Measurements from ENCODE around the gene CES5A.

CES5A gene

DNA sequence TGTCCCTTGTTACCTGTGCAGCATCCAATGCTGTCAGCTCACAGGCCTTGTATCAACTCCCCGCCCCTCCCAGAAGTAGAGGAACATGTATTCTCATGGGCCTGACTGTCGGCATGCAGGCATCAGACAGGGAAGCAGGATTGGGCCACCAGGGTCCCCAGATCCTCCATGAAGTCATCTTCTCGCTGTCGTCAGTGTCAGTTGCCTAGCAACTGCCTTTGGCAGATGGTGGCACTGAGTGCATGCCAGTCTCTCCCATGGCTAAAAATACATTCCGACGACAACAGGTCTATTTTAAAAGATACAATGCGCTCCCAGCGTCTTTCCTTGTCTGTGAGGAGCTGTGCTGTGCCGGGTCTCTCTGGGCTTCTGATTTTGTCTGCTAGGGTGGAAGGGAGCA is 36.8 kb upstream of the CES5A start:
- no peak for TF ChIP-seq CTCF (IDR thresholded peaks at IDR 0.05; ENCODE audit: low read depth, low read length)
- no peak for DNase-seq (ENCODE audit: extremely low read depth, low read depth)

GRCh38 chr16:55911616-55912015 is 36.4 kb upstream of the CES5A start:
- TF ChIP-seq CTCF (IDR thresholded peaks at IDR 0.05; ENCODE audit: low read depth, low read length) = no peak
- no peak for DNase-seq (ENCODE audit: extremely low read depth, low read depth)

DNA sequence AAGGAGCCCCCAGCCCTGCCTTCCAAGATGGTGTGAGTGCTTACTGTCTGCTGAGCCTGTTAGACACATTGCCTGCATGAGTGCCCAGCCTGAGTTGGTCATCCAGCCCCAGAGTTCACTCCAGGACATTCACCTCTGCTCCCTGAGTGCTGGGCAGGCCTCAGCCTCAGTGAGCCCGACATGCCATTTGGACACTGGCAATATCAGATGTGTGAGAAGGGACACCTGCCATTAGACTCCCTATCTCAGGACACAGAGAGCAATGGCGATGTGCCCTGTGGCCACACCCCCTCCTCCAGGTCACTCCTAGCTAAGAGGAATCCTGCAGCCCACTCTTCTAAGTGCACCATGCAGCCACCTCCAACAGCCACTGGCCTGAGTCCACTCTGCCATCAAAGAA is 34.7 kb upstream of the CES5A start:
- no peak for TF ChIP-seq CTCF (IDR thresholded peaks at IDR 0.05; ENCODE audit: low read depth, low read length)
- DNase-seq (ENCODE audit: extremely low read depth, low read depth) = no peak

DNA sequence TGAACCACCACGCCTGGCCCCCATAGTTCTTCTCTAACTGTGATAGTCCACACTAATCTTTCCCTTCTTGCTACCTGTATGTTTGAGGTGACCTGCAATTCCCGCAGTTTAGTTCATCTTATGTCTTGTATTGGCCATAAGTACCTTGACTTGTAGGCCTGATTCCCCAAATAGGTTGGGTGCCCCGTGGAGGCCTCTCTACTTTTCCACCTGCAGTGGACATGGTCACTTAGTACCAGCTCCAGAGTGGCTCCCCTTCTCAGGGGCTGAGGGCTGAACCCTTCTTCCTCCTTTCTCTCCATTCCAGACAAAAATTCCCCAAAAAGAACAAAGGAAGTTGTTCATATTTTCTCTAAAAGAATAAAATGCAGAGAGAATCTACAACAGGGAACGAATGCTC is 33.5 kb upstream of the CES5A start:
- TF ChIP-seq CTCF (IDR thresholded peaks at IDR 0.05; ENCODE audit: low read depth, low read length) = no peak
- DNase-seq (ENCODE audit: extremely low read depth, low read depth) = no peak

DNA sequence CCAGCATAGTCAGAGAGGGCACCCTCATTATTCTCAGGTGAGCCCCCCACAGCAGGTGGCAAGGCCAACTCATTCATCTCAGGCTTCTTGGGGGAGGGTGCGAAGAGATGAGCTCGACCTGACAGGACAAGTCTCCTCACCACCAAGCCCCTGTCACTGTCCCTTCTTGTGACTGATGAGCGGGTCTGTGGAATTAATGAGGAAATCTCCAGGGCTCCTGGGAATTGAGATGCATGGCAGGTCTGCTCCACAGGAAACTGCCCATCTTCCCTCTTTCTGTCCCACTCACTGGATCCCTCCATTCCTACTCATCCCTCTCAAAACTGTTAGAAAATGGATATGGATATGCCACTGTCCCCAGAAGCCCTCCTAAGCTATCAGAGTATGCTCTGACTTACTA is 32.5 kb upstream of the CES5A start:
- DNase-seq (ENCODE audit: extremely low read depth, low read depth) = no peak
- no peak for TF ChIP-seq CTCF (IDR thresholded peaks at IDR 0.05; ENCODE audit: low read depth, low read length)

DNA sequence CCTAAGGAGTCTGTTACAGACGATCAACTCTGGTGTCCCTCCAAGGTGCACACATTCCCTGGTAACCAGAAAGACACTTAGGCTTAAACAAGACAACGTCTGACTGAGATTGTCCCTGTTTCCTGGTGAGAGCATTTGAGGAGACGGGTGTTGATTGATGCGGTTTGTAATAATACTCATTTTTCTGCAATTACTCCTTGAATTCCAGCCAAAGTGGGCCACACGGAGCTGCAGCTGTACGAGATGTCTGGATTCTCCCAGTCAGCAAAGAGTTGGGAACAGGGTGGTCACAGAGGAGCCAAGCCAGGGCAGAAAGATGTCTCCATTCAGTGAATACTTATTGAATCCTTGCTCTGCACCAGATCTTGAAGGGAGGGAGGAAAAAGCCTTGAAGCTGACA is 30.9 kb upstream of the CES5A start:
- TF ChIP-seq CTCF (IDR thresholded peaks at IDR 0.05; ENCODE audit: low read depth, low read length) = no peak
- DNase-seq (ENCODE audit: extremely low read depth, low read depth) = no peak

DNA sequence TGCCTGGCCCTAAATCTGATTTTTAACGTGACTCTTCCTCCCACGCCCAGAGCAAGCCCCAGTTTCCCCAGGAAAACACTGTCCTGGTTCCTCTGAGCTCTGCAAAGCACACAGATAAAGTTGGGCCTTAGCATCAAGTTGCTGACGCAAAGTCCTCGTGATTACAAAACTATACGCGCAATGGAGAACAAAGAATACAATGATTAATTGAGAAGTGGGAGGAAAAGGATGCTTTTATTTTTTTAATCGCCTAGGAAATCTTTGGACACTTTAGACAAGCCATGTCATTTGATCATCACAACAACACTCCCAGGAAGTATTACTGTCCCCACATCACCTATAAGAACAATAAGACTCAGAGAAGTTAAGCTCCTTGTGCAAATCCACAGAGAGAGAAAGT is 30.5 kb upstream of the CES5A start:
- DNase-seq (ENCODE audit: extremely low read depth, low read depth) = no peak
- no peak for TF ChIP-seq CTCF (IDR thresholded peaks at IDR 0.05; ENCODE audit: low read depth, low read length)
